SKM-1 treated with dmso at 0.1 percent for 144 hours (cell line): Measurements from ENCODE around the gene LIN7B.
"Not testable (repeated sequence)": the region's sequence is repeated elsewhere in the genome, so short reads cannot be mapped to it uniquely, and the experiment has no call there.

ENCODE experiments used
- DNase-seq: peaks from one replicate; lab custom pipeline; 2025; ENCODE audit not compliant: unreplicated experiment; lab: John Stamatoyannopoulos, UW

LIN7B gene

GRCh38 chr19:49141352-49141751 lies 27.2 kb downstream of the LIN7B start:
- DNase-seq, result no peak

DNA sequence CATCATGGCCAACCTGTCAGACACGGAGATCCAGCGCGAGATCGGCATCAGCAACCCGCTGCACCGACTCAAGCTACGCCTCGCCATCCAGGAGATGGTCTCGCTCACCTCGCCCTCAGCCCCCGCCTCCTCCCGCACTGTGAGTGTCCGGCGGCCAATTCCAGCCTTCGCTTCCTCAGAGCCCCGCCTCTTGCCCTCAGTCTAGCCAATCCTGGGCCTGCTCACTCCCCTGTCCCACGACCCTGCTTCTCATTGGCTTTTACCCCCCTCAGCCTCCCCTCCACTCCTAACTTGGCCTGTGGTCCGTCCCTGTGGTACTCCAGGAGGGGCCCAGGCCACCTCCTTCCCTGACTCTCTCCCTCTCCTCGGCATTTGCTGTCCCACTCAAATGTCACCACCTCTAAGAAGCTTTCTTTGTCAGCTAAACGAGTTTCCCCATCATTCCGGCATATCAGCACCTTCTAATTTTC lies 28.7 kb downstream of the LIN7B start:
- DNase-seq, result no peak

GRCh38 chr19:49145573-49146407 lies 31.6 kb downstream of the LIN7B start:
- DNase-seq, result no peak

GRCh38 chr19:49146408-49146770 lies 32.2 kb downstream of the LIN7B start:
- DNase-seq, result not testable (repeated sequence)

DNA sequence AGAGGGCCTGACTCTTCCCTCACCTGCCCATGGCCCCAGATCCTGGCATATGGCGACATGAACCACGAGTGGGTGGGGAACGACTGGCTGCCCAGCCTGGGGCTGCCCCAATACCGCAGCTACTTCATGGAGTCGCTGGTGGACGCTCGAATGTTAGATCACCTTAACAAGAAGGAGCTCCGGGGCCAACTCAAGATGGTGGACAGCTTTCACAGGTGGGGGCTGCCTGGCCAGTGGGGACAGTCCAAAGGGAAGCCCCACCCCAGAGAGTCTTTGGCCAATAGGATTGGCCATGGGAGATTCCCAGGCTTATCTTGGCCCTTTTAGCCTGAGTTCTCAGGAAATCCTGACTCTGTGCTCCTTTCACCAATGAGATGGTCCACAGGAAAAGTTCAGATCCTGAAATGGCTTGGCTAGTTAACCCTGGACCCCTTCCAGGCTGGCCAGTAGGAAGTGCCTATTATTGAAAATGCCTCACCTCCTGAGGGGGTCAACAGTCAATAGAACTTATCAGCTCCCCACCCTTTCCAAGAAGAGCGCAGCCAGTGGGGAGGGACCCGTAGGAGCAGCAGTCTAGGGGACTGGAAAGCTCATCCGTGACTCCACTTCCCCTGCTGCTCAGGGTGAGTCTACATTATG lies 34.0 kb downstream of the LIN7B start:
- no peak for DNase-seq

- DNase-seq, result peak; percentile 65
Measured at GRCh38 chr19:49148784-49149651, 34.8 kb downstream of the LIN7B start.

DNA sequence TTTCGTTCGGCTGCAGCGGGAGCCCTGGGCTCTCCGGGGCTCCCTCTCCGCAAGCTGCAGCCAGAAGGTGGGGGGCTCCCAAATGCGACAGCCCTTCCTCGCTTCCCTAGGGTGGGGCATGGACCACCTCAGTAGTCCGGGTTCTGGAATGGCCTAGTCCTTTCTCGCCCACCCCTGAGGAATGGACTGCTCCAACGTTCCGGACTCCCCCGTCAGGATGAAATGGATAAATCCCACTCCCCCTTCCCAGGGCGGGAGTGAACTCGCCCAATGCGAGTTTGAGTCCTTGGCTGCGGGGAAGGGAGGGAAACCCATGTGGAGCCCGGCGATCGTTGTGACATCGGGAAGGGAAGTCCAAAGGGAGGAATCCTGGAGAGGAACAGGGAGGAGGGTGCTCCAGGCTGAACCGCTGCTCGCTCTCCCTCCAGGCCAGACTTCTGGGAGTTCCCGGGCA lies 35.5 kb downstream of the LIN7B start:
- DNase-seq, result peak; percentile 30

DNA sequence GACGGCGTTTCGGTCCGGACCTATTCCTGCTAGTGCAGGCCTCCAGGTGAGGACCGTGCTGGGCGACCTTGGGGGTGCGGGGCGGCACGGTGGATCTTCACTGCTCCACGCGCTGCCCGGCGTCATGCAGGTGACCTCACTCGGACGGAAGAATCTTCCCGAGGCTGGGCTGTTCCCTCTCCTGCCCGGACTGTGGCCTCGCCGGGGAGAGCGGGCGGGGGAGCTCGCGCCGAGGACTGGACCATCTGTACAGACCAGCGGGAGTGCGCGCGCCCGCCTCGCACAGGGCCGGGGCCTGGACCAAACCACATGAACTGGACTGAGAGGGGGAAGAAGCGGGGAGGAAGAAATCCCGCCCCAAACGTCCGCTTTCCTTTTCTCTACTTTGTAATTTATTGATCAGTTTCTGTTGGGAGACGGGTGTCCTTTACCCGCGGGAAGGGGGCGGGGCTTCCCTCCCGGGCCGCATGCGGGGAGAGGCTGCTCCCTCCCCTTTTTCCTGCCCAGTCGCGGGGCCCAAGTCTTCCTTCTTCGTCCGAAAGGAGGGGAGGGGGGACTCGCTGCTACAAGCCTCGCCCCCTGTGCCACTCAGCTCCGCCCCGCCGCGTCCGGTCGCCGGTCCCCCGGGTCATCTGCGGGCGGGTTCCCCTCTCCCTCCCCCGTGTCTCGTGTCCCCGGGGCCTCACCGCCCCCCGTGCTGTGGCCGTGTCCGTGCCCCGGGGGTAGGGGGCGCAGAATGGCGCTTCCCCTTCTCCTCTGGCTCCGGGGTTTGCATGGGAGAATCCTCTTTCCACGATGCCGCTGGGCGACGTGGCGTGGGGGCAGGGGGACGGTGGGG lies 36.2 kb downstream of the LIN7B start:
- peak; percentile 62 for DNase-seq

DNA sequence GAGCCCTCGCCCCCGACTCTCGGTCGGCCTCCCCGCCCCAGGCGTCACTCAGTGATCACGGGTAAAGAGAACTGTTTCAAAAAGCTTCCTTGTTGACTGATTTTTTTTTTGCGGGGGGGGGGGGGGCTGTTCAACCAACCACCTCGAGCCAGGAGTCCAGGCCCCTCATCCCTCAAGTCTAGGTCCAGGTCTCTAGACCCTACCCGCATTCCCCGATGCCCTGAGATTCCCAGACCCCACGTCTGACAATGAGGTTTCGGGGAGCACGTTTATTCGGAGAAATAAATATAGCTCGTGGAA lies 36.7 kb downstream of the LIN7B start:
- DNase-seq, result no peak

DNA sequence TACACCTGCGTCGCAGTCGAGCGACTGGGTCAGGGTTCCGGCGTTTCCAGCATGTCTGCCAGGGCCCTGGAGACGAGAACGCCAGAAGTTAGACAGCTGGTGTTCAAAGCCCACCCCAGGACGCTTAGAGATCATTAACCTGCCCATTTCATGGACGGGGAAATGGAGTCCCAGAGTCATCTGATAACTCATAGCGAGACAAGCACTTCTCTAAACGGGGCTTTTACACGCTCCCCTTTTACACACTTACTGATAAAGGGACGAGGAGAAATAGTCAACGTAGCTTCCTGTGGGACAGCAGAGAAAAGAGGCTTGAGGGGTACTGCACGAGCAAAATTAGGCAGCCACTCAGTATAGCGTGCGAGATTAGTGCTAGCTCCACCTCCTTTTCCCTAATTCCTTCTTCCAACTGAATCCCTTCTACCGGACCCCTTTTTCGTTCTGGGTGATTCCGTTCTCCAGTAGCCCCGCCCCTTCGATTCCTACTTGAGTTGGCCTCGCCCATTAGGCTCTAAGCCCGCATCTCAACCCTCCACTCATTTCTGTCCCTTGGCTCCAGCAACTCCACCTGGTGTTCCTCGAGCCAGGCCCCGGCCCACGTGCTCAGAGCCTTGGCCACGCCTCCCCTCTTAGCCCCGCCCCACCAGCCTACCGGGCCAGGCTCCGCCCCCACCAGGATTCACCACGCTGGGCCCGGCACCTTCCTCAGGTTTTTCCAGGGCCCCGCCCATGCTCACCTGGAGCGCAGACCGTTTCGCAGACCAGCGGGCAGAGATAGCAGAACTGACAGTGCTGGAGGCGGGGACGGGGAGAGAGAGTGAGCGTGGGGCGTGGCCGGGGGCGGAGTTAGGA lies 37.3 kb downstream of the LIN7B start:
- peak; percentile 34 for DNase-seq

GRCh38 chr19:49152119-49152550 lies 38.0 kb downstream of the LIN7B start:
- DNase-seq, result no peak

DNA sequence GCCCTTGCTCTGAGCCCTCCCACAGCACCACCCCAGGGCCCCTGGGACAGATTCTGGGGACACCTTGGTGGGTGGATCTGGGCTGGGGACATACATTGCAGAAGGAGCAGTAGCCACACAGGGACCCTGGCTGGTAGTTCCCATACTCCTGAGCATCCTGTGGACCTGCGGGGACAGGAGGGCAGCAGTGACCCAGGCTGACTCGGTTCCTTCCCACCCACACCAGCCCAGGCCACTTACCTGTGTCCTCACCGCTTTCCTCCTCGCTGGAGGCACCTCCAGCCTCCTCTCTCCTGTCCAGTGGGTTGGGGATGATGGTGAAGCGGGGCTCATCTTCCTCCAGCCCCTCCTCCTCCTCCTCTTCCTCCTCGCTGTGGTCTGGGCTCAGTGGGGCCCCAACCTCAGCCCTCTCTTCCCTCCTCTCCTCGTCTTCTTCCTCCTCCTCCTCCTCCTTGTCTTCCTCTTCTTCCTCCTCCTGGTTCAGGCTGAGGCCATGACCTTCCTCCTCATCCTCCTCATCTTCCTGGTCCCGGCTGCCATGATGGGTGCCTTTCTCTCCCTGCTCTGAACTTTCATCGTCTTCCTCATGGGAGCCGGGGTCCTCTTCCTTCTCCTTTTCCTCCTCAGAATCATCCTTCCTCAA lies 39.1 kb downstream of the LIN7B start:
- peak; percentile 12 for DNase-seq

DNA sequence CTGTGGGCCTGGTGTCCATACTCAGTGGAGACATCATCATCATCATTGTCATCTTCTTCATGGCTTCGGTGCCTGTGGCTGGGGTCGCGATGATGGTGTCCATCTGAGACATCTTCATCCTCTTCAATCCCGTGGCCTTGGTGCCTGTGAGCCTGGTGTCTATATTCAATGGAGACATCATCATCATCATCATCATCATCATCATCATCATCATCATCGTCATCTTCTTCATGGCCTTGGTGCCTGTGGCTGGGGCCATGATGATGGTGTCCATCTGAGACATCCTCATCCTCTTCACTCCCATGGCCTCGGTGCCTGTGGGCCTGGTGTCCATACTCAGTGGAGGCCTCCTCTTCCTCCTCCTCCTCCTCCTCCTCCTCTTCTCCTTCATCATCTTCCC lies 40.1 kb downstream of the LIN7B start:
- no peak for DNase-seq

GRCh38 chr19:49155005-49155819 lies 41.0 kb downstream of the LIN7B start, which contains the start of gene HRC:
TSS of gene HRC (minus strand) at chr19:49155396. CDS start at chr19:49155237, 159 bp downstream.
- DNase-seq, result no peak

- DNase-seq, result no peak
Measured at GRCh38 chr19:49155820-49156346, 41.7 kb downstream of the LIN7B start.

- peak; percentile 17 for DNase-seq
Measured at GRCh38 chr19:49157445-49158224, 43.5 kb downstream of the LIN7B start, which contains the start of gene TRPM4. TSS of gene TRPM4 (plus strand) at chr19:49157792. CDS start at chr19:49157867, 75 bp downstream.
